Stimulated activated CD8-positive, alpha-beta memory T cell treated with anti-CD3 and anti-CD28 coated beads, Interleukin-4, amount 100 ng/mL, for 48 hours (primary cell): ENCODE measurements around the gene SLC38A7.
"Not testable (repeated sequence)": the region's sequence is repeated elsewhere in the genome, so short reads cannot be mapped to it uniquely, and the experiment has no call there.

ENCODE experiments used
- DNase-seq: peaks from one replicate; pipeline ENCODE4 v3.0.0-alpha.2; 2020

SLC38A7 gene, protein sequence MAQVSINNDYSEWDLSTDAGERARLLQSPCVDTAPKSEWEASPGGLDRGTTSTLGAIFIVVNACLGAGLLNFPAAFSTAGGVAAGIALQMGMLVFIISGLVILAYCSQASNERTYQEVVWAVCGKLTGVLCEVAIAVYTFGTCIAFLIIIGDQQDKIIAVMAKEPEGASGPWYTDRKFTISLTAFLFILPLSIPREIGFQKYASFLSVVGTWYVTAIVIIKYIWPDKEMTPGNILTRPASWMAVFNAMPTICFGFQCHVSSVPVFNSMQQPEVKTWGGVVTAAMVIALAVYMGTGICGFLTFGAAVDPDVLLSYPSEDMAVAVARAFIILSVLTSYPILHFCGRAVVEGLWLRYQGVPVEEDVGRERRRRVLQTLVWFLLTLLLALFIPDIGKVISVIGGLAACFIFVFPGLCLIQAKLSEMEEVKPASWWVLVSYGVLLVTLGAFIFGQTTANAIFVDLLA

DNA sequence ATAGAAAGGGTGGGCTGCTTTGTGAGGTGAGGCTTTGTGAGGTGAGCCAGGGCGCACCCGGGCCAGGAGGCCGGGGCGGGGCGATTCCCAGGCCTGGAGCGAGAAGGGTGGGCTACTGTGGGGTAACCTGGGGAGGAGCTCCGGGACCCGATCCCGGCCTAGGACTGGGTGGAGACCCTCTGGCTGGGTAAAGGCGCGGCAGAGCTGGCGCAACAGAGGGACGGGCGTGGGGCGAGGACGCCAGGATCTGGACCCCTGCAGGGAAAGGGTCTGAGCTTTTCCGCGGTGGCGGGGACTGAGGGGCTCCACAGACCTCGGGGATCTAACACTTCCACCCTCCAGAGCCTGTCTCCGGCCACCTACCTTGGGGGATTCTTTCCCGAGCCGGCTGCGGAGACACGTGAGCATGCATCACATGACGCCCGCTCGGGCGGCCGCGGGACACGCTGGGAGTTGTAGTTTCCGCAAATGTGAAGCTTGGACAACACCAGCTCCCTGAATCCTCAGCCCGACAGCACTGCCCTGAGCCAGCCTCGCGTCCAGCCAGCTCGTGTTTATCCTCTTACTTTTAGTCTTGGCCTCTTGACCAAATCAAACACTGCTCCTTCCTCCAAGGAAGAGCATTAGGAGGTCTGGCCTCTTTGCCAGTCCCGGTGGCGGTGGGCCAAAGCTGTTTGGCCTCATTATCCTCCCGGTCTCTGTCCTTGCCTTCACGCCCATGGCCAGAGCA is at the start of gene SLC38A7:
TSS of gene SLC38A7 (minus strand) at position 417 of the 730 bp plus-strand sequence. CDS start 4,644 bp downstream, outside the sequence.
- peak; percentile 84 for DNase-seq

DNA sequence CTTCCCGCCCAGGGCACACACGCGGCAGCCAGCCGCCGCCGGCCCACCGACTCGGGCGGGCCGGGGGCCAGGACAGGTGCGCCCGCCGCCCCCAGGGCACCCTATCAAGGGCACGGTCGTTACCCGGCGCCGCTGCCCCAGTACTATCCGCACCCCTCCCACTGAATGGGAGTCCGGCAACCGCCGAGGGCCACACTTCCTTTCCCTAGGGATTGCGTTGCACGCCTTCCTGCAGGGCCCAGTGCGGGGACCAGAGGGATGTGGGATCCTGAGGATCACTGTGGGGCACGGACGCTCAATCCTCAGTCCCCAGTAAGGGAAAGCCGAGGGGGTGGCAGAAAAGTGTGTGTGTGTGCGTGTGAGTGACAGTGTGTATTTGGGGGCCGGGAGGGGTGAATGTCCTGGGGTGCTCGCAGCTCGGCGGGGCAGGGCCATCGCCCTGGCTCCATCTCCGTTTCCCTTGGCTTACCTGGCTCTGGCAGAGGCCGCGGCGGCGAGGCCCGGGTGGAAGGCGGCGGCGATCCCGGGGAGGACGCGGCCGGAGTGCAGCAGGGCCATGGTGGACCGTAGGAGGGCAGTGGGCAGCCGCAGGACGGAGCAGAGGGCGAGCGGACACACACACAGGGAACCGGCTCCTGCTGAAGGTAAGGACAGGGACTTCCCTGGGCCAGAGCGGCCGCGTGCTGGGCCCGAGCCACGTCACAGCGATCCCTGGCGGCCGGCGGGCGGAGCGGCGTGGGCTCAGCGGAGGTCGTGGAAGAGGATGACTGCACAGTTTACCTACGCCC is 49.3 kb upstream of the SLC38A7 start, which contains the start of gene GOT2:
TSS of gene GOT2 (minus strand) at position 646 of the 788 bp plus-strand sequence. CDS start at position 558, 88 bp downstream.
- DNase-seq: peak; percentile 87

DNA sequence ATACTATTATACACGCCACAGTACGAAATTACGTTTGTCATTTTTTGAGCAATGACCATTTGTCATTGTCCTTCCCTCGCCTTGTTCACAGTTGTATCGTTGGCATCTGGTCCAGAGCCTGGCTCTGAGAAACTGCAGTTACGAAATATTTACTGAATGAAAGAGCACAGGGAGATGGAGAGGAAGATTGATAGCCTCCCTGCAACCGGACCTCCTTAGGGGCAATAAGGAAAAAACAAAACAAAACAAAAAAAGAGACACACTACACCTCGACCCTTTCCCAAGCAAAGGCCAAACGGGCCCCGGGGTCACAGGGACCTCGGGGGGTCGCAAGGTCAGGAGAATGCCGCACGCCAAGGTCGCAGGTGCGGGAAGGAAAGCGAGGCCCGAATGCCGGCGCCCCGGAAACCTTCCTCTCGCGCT is 48.7 kb upstream of the SLC38A7 start:
- DNase-seq: no peak

DNA sequence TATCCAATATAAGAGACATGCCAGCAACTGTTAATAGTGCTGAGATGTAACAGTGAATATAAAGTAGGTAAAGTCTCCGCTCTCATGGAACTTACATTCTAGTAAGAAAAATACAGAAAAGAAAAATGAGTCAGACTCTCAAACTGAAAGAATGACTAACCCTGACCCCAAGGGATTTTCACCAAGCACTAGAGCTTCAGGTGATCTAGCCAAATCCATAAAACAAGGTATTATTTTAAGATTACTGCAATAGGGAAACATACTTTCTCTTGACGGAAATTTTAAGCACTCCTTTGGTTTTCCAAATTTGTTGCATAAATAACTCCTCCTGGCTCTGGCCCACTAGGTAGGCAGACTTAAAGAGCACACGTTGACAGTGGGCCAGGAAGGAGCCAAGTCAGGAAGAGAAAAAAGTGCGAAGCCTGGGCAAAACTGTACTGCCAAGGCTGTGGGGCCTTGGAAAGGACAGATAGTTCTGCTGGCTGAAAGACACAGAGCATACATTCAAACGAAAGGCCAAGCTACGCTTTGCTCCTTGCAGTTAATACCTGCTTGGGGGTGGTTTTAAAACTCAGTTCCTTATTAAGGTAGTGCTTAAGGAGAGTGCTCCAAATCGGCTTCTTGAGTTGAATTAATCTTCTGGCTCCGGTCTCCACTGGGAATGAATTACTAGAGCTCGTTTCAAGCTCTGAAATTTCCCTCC is 48.1 kb upstream of the SLC38A7 start:
- DNase-seq: peak; percentile 27

DNA sequence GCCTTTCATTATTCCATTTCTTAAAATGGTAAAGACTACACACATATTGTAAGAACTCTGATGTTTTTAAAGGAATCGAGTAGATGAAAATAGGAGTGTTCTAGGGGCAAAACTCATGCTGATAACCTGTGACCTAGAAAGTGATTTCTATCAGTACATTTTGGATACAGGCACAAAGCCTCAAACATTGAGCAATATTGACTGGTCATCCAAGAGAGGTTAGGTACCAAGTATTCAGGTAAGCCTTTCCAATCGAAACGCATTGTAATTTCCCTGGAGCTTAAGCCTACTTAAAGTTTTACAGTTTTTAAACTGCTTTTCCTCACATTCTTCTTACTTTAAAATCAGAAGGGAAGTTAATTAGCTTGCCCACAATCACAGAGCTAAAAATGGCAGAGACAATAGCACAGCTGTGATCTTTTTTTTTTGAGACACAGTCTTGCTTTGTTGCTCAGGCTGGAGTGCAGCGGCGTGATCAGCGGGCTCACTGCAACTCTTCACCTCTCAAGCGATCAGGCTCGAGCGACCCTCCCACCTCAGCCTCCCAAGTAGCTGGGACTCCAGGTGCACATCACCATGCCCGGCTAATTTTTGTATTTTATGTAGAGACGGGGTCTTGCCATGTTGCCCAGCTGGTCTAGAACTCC is 46.3 kb upstream of the SLC38A7 start:
- DNase-seq: no peak

DNA sequence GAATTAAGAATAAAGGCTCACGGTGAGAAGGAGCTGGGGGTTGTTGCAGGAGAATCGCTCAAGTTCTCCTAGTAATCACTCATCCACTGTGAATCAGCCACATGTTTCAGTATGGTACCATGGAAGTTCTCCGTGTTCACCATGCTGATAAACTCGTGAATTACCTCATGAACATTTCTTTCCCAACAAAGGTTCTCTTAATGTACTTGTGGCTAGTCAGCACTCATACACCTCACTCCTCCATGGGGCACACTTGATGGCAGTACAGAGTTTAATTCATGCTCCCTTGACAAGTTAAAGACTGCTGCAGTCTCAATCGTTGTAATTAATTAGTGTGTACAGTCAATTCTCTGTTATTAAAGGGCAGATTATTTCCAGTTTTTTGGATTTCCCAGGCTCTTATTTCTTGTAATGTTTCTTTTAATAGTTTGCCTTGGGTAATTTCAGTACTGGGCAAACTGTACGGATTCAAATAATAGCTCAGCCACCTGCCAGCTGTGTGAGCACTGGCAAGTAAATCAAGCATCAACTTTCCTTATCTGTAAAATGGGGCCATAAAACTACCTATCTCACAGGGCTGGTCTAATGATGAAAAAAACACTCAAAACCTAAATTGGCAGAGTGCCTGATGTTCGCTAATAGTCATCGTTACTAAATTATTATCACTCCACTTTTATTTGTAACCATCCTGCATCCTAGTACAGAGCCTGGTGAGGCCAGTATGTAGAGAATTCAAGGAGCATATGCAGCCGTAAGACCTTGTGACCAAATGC is 43.4 kb upstream of the SLC38A7 start:
- DNase-seq: no peak

DNA sequence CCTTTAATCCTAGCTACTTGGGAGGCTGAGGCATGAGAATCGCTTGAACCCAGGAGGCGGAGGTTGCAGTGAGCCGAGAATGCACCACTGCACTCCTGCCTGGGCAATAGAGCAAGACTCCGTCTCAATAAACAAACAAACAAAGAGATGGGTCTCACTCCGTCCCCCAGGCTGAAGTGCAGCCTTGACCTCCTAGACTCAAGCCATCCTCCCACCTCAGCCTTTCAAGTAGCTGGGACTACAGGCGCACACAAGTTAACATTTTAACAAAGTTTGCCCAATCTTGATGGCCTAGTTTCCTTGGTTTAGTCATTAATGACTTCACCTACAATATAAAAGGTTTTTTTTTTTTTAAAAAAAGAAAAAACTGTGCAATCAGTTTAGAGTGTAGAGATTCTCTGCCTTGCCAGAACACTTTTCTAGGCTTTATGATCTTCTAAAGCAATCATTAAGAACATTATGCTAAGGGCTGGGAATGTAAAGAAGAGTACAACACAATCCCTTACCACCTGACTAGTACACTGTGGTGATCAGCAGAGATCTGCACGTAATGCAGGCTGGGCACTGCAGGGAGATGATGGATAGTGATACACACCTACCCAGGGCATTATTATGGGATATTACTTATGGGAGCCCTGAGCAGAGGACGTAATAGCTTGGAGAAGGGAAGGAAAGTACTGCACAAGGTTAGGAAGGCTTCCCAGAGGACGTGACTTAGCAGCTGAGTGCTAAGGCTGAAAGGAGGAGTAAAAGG is 42.6 kb upstream of the SLC38A7 start:
- no peak for DNase-seq

DNA sequence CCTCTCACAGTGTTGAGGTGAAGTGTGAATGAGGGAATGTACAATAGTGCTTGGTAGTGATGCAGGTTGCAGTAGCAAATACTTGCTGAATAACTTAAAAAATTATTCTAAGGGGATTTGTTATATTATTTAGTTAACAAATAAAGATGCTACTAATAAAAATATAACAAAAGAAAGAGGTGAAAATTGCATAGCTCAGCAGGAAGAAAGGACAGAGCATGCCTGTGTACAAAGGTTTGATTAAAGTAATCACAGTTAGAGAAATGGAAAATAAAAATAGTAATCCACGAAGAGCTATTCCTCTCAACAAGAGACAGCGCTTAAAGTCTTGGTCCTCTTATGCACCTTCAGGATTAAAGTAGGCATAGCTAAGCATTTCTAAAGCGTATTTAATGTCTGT is 38.5 kb upstream of the SLC38A7 start:
- no peak for DNase-seq

DNA sequence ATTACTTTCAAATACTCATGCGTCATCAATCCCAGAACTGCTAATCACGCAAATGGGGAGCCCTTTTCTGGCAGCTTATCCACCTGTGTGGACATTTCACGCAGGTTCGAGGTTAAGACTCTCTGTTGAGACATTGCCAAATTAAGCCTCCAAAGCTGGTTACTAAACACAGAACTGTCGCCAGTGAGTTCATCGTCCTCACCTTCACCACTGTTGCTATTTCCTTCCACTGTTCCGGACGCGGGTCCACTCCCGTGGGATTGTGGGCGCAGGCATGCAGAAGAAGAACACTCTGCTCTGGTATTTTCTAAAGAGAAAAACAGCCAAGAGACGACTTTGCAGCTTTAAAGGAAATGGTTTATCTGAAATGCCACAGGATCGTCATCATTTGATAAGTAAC is 33.4 kb upstream of the SLC38A7 start:
- no peak for DNase-seq

DNA sequence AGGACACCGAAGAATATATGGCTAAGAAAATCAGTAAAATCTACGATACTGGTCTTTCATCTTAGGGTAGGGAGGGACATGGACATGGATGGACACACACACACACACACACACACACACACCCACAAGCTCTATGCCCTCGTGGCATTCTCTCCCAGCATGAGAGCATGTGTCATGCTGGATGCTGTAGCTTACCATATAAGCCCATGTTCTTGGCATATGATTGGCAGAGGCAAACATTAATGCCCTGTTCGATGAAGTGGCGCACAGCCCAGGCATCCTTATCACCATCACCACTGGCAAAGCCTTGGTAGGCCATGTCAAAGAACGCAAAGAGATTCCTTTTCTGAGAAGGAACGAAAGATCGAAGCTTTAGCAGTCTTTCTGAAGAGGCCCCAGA is 31.9 kb upstream of the SLC38A7 start:
- no peak for DNase-seq

DNA sequence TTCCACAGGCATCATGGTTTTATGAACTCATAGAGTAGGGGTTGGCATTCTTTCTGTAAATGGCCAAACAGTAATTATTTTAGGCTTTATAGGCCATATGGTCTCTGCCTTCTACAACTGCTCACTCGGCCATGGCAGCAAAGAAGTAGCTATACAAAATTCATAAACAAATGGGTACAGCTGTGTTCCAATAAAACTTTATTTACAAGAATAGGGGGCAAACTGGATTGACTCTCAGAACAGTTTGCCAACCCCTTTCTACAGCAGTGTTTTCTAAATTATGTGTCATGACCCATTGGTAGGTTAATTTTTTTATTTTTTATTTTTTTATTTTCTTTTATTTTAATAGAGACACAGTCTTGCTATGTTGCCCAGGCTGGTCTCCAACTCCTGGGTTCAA is 29.2 kb upstream of the SLC38A7 start:
- DNase-seq: no peak

DNA sequence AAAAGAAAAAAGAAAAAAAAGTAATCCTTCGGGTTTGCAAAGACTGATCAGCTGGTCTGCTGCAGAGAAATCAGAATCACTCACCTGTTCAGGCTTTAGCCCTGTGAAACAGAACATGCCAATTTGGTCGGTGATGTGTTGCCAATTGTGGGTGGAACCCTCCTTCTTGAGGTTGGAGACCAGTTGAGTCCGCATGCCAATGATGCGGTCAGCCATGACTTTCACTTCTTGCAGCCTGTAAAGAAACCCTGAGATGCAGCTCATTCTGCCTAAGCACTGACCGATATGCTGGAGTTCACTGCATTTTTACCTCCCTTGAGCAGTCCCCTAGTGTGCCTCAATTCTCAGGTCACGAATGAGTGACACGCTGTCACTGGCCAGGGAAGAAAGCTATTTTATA is 24.8 kb upstream of the SLC38A7 start:
- no peak for DNase-seq

DNA sequence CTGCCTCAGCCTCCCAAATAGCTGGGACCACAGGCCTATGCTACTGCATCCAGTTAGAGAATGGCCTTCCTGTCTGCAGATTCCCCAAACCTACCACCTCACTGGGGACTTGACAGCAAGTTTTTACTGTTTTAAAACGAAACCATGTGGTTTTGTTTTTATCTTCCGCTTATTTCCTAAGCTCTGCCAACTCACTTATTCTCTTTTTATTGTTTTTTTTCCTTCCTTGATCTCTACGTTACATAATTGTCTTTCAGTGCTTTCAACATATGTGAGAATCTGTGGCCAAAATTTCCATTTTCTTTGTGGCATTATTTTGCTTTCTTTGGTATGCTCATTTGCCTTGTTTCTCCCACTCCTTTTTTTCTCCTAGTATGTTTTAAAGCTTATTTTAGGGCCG is 14.6 kb upstream of the SLC38A7 start:
- no peak for DNase-seq

DNA sequence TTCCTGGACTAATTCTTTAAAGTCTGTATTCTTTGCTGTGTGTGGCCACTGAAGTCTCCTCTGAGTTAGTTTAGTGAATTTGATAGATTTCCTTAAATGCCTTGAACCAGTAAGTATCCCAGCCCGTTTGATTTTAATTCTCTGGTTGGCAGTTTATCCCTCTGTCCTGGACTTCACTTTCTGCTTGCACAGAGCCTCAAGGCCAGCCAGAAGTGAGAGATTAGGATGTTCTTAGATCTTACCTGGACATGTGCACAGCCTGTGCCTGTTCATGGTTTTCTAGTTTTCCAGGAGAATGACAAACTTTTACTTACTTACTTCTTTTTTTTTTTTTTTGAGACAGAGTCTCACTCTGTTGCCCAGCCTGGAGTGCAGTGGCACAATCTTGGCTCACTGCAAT is 10.8 kb upstream of the SLC38A7 start:
- no peak for DNase-seq

DNA sequence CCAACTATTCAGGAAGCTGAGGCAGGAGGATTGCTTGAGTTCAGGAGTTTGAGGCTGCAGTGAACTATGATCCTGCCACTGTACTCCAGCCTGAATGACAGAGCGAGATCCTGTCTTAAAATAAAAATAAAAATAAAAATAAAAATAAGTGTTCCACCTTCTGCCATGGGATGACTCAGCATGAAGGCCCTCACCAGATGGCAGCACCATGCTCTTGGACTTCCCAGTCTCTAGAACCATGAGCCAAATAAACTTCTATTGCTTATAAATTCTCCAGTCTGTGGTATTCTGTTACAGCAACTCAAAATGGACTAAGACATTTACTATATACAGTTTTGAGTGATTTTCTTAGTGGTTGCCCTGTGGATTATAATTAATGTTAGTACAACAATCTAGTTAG is 7.9 kb upstream of the SLC38A7 start:
- DNase-seq: no peak

DNA sequence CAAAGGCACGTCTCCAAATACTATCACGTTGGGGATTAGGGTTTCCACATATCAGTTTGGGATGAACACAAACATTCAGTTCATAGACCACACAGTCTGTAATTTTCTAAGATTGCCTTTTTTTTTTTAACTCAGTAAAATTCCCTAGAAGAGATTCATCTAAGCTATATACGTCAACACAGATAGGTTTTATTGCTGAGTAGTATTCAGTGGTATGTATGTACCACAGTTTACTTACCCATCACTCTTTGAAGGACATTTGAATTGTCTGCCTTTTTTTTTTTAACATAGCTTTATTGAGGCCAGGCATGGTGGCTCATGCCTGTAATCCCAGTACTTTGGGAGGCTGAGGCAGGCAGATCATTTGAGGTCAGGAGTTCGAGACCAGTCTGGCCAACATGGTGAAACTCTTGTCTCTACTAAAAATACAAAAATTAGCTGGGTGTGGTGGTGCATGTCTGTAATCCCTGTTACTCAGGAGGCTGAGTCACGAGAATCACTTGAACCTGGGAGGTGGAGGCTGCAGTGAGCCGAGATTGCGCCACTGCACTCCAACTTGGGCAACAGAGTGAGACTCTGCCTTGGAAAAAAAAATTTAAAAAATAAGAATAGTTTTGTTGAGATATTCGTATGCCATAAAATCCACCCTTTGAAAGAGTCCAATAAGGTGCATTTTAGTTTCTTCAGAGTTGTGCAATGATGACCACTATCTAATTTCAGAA is 2.6 kb upstream of the SLC38A7 start:
- DNase-seq: not testable (repeated sequence)

DNA sequence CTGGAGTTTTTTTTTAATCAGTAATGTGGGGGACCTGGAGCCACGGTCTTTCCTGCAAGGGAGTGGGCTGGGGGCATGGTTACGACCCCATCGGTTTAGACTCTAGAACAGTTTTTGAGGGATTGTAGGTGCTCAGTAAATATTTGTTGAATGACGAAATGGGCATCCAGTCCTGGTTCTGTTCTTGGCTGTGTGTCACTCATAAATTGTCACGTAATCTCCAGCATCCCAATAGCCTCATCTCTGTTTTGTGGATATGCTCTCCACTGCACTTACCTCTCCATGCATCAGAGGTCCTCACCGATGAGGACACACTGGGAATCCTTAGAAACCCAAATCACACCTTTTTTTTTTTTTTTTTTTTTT is 497 bp upstream of the SLC38A7 start:
- no peak for DNase-seq

DNA sequence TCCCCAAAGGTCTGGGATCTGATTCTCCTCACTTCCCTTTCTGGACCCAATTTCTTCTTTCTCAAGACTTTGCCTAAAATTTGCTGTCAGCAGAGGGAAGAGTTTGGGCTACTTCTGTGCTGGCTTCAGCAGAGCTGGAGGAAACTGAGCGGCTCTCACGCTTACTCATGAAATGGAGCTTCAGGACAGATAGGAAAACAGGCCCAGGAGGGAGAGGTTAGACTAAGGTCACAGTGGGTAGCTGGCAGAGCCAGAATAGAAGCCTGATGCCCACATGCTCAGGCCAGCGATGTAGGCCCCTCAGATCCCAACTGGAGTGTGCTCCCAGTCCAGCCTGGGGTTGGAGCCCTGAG is 593 bp downstream of the SLC38A7 start:
- no peak for DNase-seq

DNA sequence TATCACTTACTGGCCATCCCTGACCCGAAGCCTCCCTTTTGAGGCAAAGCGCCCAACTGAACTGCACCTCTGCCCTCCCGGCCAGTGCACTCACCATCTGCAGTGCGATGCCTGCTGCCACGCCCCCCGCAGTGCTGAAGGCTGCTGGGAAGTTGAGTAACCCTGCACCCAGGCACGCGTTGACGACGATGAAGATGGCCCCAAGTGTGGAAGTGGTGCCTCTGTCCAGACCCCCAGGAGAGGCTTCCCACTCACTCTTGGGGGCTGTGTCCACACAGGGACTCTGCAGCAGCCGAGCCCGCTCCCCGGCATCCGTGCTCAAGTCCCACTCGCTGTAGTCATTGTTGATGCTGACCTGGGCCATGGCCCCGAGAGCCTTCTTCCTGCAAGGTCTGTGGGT is 4.8 kb downstream of the SLC38A7 start:
- no peak for DNase-seq

DNA sequence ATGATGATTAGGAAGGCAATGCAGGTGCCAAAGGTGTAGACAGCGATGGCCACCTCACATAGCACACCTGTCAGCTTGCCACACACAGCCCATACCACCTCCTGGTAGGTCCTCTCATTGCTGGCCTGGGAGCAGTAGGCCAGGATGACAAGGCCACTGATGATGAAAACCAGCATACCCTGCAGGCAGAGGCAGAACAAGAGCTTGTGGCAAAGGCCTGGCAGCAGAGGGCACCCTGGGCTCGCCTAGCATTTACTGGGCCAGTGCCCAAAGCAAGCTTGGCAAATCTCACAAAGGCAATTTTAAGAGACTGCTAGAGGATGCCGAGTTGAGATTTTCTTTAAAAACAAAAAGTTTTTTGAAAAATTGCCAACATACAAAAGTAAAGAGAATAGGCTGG is 5.9 kb downstream of the SLC38A7 start:
- no peak for DNase-seq
